GM13977 (cell line): Measurements from ENCODE around the gene CCBE1.

Experiments
- DNase-seq: peaks from one replicate; pipeline ENCODE4 v3.0.0; 2012; ENCODE audit warnings: low spot score
- in situ Hi-C: fragments of 300-500 bp; cut with MboI; formaldehyde crosslinking; loops from one replicate; pipeline ENCODE4 v1.12.0; 2022; ENCODE audit warnings: low sequenced_read_pairs, low pct_unique_long_range_greater_than_20kb, mixed read lengths, inconsistent platforms; ENCODE audit not compliant: unreplicated experiment
- TF ChIP-seq, protein P1 (sequence below): IDR thresholded peaks from 2 replicates; pipeline ENCODE4 v1.5.1; 2012; ENCODE audit warnings: mild to moderate bottlenecking, control low read depth; ENCODE audit not compliant: insufficient read depth; ENCODE audit errors: extremely low read depth, missing control alignments

Gene CCBE1

DNA sequence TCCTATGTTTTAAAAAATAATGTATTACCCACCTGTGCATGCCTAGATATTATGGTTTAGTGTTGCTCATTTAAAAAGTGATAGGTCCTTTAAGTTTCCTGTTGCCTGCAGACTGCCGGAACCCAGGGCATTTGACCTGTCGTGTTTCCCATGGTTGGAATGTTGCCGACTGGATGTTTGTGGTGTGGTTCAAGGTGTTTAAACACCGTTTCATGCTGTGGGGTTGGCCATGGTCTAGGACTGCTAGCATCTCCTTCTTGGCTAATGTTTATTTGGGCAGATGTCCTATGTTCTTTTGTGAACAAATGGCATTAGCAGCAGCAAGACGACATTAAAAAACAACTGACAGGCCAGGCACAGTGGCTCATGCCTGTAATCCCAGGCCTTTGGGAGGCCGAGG lies 245.3 kb downstream of the CCBE1 start:
- TF ChIP-seq, protein P1, sequence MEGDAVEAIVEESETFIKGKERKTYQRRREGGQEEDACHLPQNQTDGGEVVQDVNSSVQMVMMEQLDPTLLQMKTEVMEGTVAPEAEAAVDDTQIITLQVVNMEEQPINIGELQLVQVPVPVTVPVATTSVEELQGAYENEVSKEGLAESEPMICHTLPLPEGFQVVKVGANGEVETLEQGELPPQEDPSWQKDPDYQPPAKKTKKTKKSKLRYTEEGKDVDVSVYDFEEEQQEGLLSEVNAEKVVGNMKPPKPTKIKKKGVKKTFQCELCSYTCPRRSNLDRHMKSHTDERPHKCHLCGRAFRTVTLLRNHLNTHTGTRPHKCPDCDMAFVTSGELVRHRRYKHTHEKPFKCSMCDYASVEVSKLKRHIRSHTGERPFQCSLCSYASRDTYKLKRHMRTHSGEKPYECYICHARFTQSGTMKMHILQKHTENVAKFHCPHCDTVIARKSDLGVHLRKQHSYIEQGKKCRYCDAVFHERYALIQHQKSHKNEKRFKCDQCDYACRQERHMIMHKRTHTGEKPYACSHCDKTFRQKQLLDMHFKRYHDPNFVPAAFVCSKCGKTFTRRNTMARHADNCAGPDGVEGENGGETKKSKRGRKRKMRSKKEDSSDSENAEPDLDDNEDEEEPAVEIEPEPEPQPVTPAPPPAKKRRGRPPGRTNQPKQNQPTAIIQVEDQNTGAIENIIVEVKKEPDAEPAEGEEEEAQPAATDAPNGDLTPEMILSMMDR, result no peak
- DNase-seq, result no peak
- in situ Hi-C loops, result loop anchor here (25.0 kb wide), 1 partner anchor 360 kb away; no protein-coding TSS in a partner anchor

DNA sequence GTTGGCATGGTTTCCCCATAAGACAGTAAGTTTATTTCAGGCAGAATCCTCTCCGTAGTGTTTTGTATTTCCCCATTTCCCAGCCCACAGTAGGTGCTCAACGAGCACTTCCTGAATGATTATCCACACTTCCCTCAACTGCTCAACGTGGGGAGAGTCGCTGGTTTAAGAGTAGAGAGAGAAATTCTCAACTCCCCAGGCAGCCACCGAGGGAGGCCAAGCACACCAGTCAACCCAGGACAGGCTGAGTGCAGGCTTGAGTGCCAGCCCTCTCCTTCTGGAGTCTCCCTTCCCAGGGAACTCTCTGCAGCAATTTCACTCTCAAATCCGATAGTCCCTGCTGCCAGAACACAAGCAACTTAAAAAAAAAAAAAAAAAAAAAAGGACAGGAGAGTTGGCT lies 246.2 kb downstream of the CCBE1 start:
- no peak for DNase-seq
- in situ Hi-C loops, result loop anchor here (25.0 kb wide), 1 partner anchor 361 kb away; no protein-coding TSS in a partner anchor

DNA sequence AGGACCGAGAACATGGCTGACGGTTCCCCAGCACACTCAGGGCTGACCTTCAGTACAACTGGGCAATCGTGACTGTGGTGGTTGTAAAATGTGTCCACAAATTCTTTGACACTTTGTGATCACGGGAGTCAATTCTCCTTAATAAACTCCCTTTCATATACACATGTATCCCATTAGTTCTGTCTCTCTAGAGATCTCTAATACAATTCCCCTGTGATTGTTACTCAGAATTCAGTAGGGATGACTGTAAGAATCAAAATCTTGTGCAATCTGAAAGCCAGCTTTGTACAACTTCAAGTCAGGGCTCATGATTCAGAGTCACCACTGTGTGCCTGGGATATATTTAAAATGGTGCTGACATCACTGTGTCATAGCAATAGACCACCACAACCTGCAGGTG lies 248.7 kb downstream of the CCBE1 start:
- in situ Hi-C loops, result no loop called here
- TF ChIP-seq, protein P1, result no peak
- no peak for DNase-seq

More for the DNA sequence above, 246.2 kb downstream of the CCBE1 start:
- TF ChIP-seq, protein P1, result no peak

DNA sequence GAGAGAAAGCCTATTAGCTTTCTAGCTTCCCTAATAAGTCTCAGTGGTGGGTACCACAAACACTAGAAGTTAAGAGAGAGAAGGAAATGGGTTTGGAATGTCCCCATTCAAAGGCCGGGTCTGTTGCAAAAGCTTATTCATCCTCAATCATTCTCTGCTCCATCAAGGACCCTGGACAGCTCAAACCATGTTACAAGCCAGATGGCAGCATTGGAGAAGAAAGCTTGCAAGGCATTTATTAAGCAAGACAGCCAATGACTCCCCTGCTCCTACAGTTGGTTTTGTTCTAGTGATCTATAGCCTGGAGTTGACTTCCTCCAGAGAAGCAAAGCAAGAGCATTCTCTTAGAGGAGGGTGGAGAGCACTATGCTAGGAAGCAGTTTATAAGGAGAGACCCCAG lies 251.2 kb downstream of the CCBE1 start:
- DNase-seq, result no peak
- in situ Hi-C loops, result no loop called here
- TF ChIP-seq, protein P1, result no peak

GRCh38 chr18:59437851-59438569 lies 259.2 kb downstream of the CCBE1 start:
- in situ Hi-C loops, result no loop called here
- no peak for DNase-seq
- TF ChIP-seq, protein P1, result no peak

GRCh38 chr18:59432803-59433597 lies 264.2 kb downstream of the CCBE1 start:
- in situ Hi-C loops, result no loop called here
- no peak for DNase-seq
- TF ChIP-seq, protein P1, result no peak
